GM19025 (cell line): Measurements from ENCODE around the gene EML3.
"Not testable (repeated sequence)": the region's sequence is repeated elsewhere in the genome, so short reads cannot be mapped to it uniquely, and the experiment has no call there.

ENCODE experiments used
- ATAC-seq: cut with Tn5 transposase; IDR thresholded peaks from one replicate; pipeline ENCODE4 v1.9.1; 2021; ENCODE audit warnings: mild to moderate bottlenecking, low read depth, moderate library complexity; ENCODE audit not compliant: unreplicated experiment

EML3 gene

DNA sequence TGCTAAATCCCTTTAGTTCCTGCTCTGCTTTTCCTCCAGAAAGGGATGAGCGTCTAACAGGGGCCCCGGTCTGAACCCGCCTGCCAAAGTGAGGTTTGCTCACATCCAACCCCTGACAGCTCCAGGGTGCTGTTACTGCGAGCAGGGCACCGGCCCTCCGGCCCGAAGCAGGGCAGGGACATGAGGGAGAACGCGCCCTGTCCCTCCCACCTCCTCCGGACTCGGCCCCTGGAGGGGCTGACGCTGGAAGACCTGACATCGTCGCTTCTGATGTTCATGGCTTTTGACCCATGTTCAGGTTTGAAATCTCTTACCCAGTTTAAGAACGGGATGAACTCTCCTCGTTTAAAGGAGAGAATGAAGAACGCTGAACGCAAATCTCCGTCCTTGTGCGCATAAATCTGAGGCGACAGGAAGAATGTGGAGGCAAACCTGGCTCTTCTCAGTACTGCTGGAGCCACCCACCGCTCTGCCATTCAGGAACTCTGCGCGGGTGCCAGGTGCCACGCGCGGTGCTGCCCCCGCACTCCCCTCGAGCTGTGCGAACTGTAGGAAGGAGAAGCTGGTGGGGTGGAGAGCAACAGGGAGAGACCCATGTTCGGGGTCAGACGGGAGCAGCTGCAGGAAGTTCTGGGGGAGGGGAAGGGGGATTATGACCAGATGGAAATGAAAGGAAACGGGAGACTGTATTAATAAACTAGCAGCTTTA, 38.1 kb downstream of the EML3 start:
- ATAC-seq: peak; percentile 6

GRCh38 chr11:62573592-62574362, 38.8 kb downstream of the EML3 start, which contains the start of gene EEF1G:
TSS of gene EEF1G (minus strand) at chr11:62573891. CDS start at chr11:62573842, 49 bp downstream.
- ATAC-seq: peak; percentile 88

- ATAC-seq: no peak
Measured at GRCh38 chr11:62573006-62573591, 39.5 kb downstream of the EML3 start.

GRCh38 chr11:62572431-62572830, 40.1 kb downstream of the EML3 start:
- ATAC-seq: no peak

DNA sequence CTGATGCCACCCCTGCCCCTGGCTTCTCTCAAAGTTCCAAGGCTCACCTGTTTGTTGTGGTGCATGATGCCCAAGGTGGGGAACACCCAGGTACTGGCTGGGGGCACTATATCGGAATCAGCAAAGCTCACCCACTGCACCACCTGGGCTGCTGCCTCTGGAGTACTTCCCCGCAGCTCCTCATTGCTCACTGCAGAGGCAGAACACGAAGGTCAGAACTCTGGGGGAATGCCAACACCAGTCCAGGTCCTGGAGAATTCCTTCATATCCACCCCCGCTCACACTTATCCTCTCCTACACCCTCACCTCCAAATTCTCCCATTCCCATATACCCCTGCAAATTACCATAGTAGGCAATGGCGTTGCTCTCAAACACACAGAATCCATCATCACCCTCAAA, 41.1 kb downstream of the EML3 start:
- not testable (repeated sequence) for ATAC-seq

DNA sequence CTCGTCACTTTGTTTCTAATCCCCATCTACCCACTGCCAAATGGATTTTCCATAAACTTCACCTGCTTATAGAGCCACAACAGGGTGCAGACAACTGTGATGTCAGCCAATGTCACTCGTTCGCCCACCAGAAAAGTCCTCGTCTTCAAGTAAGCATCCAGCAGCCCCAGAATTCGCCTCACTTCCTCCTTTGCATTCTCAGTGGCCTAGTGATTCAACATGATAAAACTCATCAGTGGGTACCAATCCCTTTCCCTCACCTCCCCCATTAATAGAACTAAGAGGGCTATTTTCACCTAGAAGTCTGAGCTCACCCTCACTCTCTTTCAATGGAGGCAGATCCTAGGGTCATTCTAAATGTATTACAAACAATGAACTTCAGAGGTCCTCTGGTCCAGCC, 41.7 kb downstream of the EML3 start:
- ATAC-seq: not testable (repeated sequence)

DNA sequence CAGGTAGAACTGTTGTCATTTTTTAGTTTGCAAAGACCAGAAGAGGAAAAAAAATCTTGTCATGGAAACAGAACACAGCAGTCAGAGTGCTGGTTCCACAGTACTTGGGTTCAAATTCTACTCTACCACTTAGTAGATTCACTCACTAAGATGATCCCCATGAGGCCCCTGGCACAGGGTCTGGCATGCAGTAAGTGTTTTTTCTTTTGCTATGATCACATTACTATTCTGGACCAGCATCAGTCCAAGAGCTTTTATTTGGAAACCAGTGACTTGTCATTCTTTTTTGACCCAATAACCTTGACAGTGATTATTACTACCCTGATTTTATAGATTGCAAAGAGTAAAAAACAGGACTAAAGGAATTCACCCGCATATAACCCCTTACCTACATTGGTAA, 43.0 kb downstream of the EML3 start:
- ATAC-seq: no peak

DNA sequence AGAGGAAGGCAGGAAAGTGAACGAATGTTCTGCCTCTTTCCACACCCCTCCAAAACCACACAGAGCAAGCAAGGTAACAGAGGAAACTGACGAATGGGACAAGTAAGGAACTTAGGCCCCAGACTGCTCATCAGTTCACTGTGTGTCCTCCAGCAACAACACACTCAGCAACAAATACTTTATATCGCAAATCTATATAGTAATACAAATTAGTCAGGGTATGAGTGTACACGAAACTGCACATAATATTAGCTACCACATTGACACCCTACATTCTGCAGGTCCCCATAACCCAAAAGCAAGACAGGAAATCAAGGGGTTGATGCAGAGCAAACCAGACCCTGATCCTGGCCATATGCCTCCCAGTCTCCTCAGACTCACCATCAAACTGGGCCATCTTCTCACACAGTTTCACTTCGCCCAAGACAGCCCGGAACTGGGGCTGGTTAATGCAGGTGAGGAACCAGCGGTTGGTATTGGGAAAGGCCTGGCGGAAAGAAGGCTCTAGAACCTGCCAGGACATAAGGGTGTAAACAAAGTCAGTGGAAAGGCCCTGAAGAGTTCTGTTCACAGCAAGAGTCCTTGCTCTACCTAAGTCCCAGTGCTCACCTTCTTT, 45.4 kb downstream of the EML3 start:
- ATAC-seq: no peak

- ATAC-seq: no peak
Measured at GRCh38 chr11:62566247-62566646, 46.3 kb downstream of the EML3 start.

GRCh38 chr11:62565100-62565802, 47.3 kb downstream of the EML3 start:
- no peak for ATAC-seq

DNA sequence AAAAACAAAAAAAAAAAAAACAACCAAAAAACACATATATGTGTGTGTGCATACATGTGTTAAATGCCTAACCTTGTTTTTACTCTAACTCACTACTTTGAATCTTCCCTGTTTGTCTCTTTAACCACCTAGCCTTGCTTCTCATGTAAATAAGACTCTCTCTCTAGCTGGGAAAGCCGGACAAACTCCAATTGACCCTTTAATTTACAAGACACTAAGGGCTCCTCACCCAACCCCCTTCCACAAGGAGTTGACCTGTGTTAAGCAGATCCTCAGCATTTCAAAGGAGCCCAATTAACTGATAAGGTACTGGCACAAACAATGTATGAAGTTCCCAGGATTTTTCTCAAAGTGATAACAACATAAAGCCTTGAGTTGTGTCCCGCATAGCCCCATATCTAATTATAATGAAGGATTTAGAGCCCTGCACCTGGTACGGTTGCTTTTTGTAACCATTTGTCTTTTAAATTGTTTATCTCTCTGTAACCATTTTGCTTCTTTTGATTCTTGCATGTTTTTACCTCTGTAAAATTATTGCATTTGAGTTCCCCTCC, 50.8 kb downstream of the EML3 start:
- not testable (repeated sequence) for ATAC-seq

GRCh38 chr11:62560566-62561103, 51.9 kb downstream of the EML3 start:
- ATAC-seq: no peak

DNA sequence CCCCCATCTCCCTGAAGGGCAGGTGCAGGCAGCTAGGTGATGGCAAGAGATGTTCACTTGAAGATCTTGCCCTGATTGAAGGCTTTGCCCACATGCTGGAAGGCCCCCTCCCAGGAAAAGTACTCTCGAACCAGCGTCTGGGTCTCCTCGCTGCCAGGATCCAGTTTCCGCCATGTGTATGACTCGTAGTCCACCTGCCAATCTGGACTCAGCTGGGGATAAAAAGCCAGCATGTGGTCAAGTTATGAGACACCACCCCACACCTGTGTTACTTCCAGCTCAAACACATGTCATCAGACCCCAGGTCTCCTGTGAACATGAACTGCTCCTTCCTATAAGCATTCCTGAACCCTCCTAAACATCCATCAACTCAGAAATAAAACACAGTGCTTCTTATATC, 52.9 kb downstream of the EML3 start:
- not testable (repeated sequence) for ATAC-seq

GRCh38 chr11:62559204-62559603, 53.4 kb downstream of the EML3 start:
- no peak for ATAC-seq

GRCh38 chr11:62558669-62559068, 53.9 kb downstream of the EML3 start:
- no peak for ATAC-seq

DNA sequence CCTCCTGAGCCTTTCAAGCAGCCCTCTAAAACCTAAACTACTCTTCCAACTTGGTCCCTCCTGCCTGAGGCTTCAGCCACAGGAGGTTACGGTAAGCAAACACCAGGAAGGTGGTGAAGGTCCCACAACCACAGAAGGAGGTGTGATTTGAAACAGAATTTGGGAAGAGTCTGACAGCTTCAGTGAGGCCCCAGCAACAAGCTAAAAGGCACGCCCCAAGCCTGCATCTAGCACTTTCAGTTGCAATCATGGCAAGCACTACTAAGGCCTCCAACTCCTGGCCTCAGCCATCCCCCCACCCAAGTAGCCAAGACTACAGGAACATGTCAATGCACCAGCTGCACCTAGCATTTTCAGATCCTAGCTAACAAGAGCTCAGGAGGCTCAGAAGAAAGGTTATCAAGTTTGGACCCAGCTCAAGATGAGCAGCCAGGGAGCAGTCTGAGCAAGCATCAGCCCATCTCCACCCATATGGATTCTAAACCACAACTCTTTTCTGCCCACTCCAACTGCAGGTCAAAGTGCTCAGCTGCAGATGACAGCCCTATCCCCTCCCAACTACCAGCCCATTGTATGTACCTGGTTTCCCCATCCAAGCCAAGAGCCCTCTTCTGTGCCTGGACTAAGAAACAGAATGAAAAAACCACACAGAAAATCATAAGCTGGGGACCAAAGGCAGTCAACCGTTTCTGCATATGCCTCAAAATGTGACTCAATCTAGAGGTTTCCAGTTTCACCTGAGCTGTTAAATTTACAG, 55.5 kb downstream of the EML3 start:
- ATAC-seq: peak; percentile 27

- ATAC-seq: peak; percentile 36
Measured at GRCh38 chr11:62556108-62556874, 56.3 kb downstream of the EML3 start.

DNA sequence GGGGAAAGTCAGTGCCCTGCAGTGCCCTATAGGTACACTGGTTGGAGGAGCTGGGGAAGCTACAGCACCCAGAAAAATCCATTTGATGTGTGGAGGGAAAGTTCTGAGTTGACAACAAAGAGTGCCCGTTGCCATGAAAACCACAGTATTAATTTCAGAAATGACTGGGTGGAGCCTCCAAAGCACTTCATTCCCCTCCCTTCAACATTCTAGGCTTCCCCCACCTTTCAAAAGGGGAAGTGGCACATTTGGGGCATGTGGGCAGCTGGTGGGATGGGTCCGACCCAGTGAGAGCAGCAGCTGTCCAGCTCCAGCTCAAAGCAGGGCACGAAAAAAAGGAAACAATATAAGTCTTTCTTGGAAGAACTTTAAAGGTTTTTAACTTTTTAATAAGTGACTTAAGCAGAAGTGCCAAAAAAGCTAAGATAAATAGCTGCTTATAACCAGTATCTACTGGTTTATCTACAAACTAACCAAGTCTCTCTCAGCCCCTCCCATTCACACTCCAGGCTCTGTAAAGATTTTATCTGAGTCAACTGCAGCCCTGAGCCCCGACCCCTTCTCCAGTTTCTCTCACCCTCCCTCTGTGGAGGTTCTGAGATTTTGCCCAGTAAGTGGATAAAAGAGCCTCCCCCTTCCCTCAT, 57.0 kb downstream of the EML3 start:
- ATAC-seq: no peak
